HG03280 (cell line): ENCODE results near the gene LRSAM1.

Experiments
- ATAC-seq: cut with Tn5 transposase; IDR thresholded peaks from one replicate; pipeline ENCODE4 v1.9.1; 2021; ENCODE audit warnings: mild to moderate bottlenecking, moderate library complexity; ENCODE audit not compliant: unreplicated experiment

Gene LRSAM1

GRCh38 chr9:127548352-127548881, 97.1 kb downstream of the LRSAM1 start:
- no peak for ATAC-seq

GRCh38 chr9:127549218-127549617, 97.9 kb downstream of the LRSAM1 start:
- no peak for ATAC-seq

- no peak for ATAC-seq
These were observed 98.4 kb downstream of the LRSAM1 start for GRCh38 chr9:127549751-127550150.

- ATAC-seq, result no peak
These were observed 99.0 kb downstream of the LRSAM1 start for GRCh38 chr9:127550282-127550681.

GRCh38 chr9:127550751-127551150, 99.4 kb downstream of the LRSAM1 start:
- ATAC-seq, result no peak
